Endothelial cell of umbilical vein (primary cell): ENCODE data around the gene TUBG2. TPM values are rescaled to one million over a fixed set of nuclear protein-coding genes. Genes with fewer than 3 reads are reported as not detected.

ENCODE experiments used
- BruUV-seq: library from RNA; stranded (reverse); fragments of 400-500 nt; replicated peaks from 2 replicates; lab custom pipeline; 2021; lab: Mats Ljungman, UMichigan
- CTCF ChIA-PET: fragments of 300-600, 350-600 bp; sonication (Branson Sonifier 250); formaldehyde crosslinking; loops from one replicate; lab custom pipeline; 2021; ENCODE audit warnings: antibody characterized with exemption, inconsistent platforms; lab: Charles Lee
- POLR2A ChIA-PET: fragments of 300-600, 350-600 bp; sonication (Branson Sonifier 250); formaldehyde crosslinking; loops from one replicate; lab custom pipeline; 2021; ENCODE audit warnings: antibody characterized with exemption, inconsistent platforms; lab: Charles Lee
- DNase-seq: peaks from one replicate; pipeline ENCODE4 v3.0.0-alpha.2; 2011; ENCODE audit warnings: low read depth, low spot score
- FAIRE-seq: peaks from 2 replicates; lab custom pipeline; 2011; peaks lifted over from hg19 to GRCh38; lab: Jason Lieb, UNC
- H2AFZ ChIP-seq: 2 replicates; pipeline ENCODE4 v1.6.0; 2012; ENCODE audit warnings: low read depth, low read length, control low read depth, inconsistent platforms
- H3K27ac ChIP-seq: 2 replicates; pipeline ENCODE4 v1.5.1; 2011; ENCODE audit warnings: low read depth, mild to moderate bottlenecking, control low read depth, low read length, moderate library complexity; ENCODE audit not compliant: insufficient read depth
- H3K27me3 ChIP-seq, 2 experiments: 2 replicates each; pipeline versions ENCODE4 v1.6.0 to v1.6.1; 2011; ENCODE audit warnings: low read length in 2 of 2, mixed read lengths in 1 of 2; ENCODE audit not compliant: control insufficient read depth in 2 of 2, insufficient read depth in 2 of 2
- H3K36me3 ChIP-seq, 2 experiments: 2 replicates in 1 of 2; 3 replicates in 1 of 2; pipeline ENCODE4 v1.5.1; 2011; ENCODE audit warnings: low read length in 2 of 2, mild to moderate bottlenecking in 1 of 2, moderate library complexity in 1 of 2; ENCODE audit not compliant: control insufficient read depth in 2 of 2, insufficient read depth in 2 of 2; ENCODE audit errors: extremely low read depth in 1 of 2
- H3K4me1 ChIP-seq: 3 replicates; pipeline ENCODE4 v1.5.1; 2011; ENCODE audit warnings: mild to moderate bottlenecking, low read length; ENCODE audit not compliant: control insufficient read depth, insufficient read depth; ENCODE audit errors: extremely low read depth
- H3K4me2 ChIP-seq: 2 replicates; pipeline ENCODE4 v1.6.1; 2011; ENCODE audit warnings: low read length, control low read depth, mixed read lengths; ENCODE audit not compliant: insufficient read depth
- H3K4me3 ChIP-seq, 3 experiments: fragments of 200-600 bp in 1 of 3; sonication (generic), shearing (Covaris generic) in 1 of 3; replicated peaks in 1 of 3; 2 replicates each; pipeline ENCODE4 v1.5.1; 2011 to 2016; ENCODE audit warnings: control low read depth in 3 of 3, low read length in 3 of 3, mild to moderate bottlenecking in 2 of 3, inconsistent platforms in 1 of 3, low read depth in 1 of 3, moderate library complexity in 1 of 3; ENCODE audit not compliant: insufficient read depth in 1 of 3
- H3K79me2 ChIP-seq: 2 replicates; pipeline ENCODE4 v1.6.0; 2012; ENCODE audit warnings: low read length, inconsistent platforms; ENCODE audit not compliant: control insufficient read depth, insufficient read depth
- H3K9ac ChIP-seq: replicated peaks from 2 replicates; pipeline ENCODE3; 2011; ENCODE audit warnings: low read length, control low read depth; ENCODE audit not compliant: insufficient read depth; ENCODE audit errors: extremely low read depth
- H3K9me1 ChIP-seq: replicated peaks from 3 replicates; pipeline ENCODE4 v1.6.0; 2011; ENCODE audit warnings: mild to moderate bottlenecking, low read length; ENCODE audit not compliant: control insufficient read depth, insufficient read depth; ENCODE audit errors: extremely low read depth
- H3K9me3 ChIP-seq: replicated peaks from 2 replicates; pipeline ENCODE4 v1.5.1; 2012; ENCODE audit warnings: low read length, inconsistent platforms; ENCODE audit not compliant: control insufficient read depth, insufficient read depth
- H4K20me1 ChIP-seq: replicated peaks from 2 replicates; pipeline ENCODE3; 2011; ENCODE audit warnings: mild to moderate bottlenecking, low read length; ENCODE audit not compliant: control insufficient read depth, insufficient read depth; ENCODE audit errors: extremely low read depth
- EZH2 ChIP-seq: IDR thresholded peaks from 2 replicates; pipeline ENCODE4 v1.6.1; 2012; ENCODE audit warnings: borderline replicate concordance, low read depth, mild to moderate bottlenecking, moderate library complexity, low read length, inconsistent platforms; ENCODE audit not compliant: severe bottlenecking
- FOS ChIP-seq: IDR thresholded peaks from 2 replicates; pipeline ENCODE4 v1.6.1; 2011; ENCODE audit warnings: mild to moderate bottlenecking, low read length, moderate library complexity, borderline replicate concordance; ENCODE audit not compliant: insufficient read depth
- GATA2 ChIP-seq: IDR thresholded peaks from 2 replicates; pipeline ENCODE4 v1.7.0; 2011; ENCODE audit warnings: low read depth, mild to moderate bottlenecking, moderate library complexity, mixed read lengths, low read length; ENCODE audit not compliant: insufficient read length, insufficient read depth
- JUN ChIP-seq: IDR thresholded peaks from 2 replicates; pipeline ENCODE4 v1.6.1; 2011; ENCODE audit warnings: borderline replicate concordance, low read depth; ENCODE audit not compliant: insufficient read length, insufficient read depth
- MAX ChIP-seq: IDR thresholded peaks from 2 replicates; pipeline ENCODE4 v1.6.1; 2011; ENCODE audit not compliant: insufficient read depth, insufficient read length
- MYC ChIP-seq: IDR thresholded peaks from one replicate; pipeline ENCODE4 v1.6.1; 2011; ENCODE audit warnings: mild to moderate bottlenecking, low read depth, low read length
- POLR2A ChIP-seq: IDR thresholded peaks from 2 replicates; pipeline ENCODE4 v1.6.1; 2012; ENCODE audit warnings: low read depth, mild to moderate bottlenecking, control low read depth, low read length
- POLR2AphosphoS5 ChIP-seq: IDR thresholded peaks from 2 replicates; pipeline ENCODE4 v1.6.1; 2012; ENCODE audit warnings: low read depth, mild to moderate bottlenecking, control low read depth, low read length, moderate library complexity; ENCODE audit not compliant: insufficient read depth
- dilution Hi-C: fragments of 300-500 bp; cut with MboI; formaldehyde crosslinking; loops from one replicate; pipeline ENCODE4 v1.15.0; 2019; ENCODE audit warnings: low sequenced_read_pairs; ENCODE audit not compliant: extremely low pct_ligation_motif_present
- intact Hi-C: fragments of 100-400 bp; cut with micrococcal nuclease; formaldehyde crosslinking; loops from one replicate; pipeline ENCODE4 v1.10.0; 2022
- polyA plus RNA-seq, 4 experiments: library from polyadenylated mRNA; depleted of rRNA in 3 of 4; stranded (reverse) in 3 of 4; unstranded in 1 of 4; fragments of >200 nt; gene quantifications; 2 replicates each; pipeline versions ENCODE4 v1.2.1 to v1.2.3, GENCODE V29; 2011 to 2012; ENCODE audit warnings: missing spikeins in 1 of 4
- total RNA-seq: library from RNA; stranded (reverse); gene quantifications from 2 replicates; pipeline ENCODE4 v1.2.3, GENCODE V29; 2021
- TF ChIP-seq, protein P1 (sequence below), 2 donors: IDR thresholded peaks; 1 replicate in 1 of 2; 2 replicates in 1 of 2; pipeline ENCODE4 v1.5.1; 2011; ENCODE audit warnings: low read length in 2 of 2, mild to moderate bottlenecking in 2 of 2, moderate library complexity in 2 of 2, control low read depth in 1 of 2, inconsistent platforms in 1 of 2, low read depth in 1 of 2; ENCODE audit not compliant: insufficient read depth in 1 of 2; ENCODE audit errors: extremely low read depth in 1 of 2

TUBG2 gene
- total and polyA plus RNA-seq, 2 donors (not counting 3 experiments of a cell fraction or from before 2014, with no cell fraction given) = 13.2 to 17.7 TPM

DNA sequence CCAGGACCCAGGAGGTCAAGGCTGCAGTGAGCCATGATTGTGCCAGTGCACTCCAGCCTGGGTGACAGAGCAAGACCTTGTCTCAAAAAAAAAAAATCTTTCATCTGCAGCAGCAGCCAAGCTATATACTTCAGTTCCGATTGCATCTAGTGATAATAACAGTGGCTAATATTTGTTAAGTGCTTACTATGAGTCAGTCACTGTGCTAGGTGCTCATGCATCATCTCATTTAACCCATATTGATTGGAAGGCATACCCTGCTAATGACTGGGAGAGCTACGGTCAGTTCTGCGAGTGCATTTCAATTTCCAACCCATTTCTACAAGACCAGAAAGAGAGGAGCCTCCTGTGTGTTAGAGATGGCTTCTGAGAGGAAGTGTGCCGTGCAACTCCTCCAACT, 7.7 kb upstream of the TUBG2 start:
- Histone ChIP-seq H3K4me1 (peaks cover 4% of the 10 kb centered on the region), H4K20me1 (no peaks in the 10 kb centered on the region), H3K9me3 (no peaks in the 10 kb centered on the region), H3K79me2 (no peaks in the 10 kb centered on the region), H3K9ac (no peak overlapping the region), H2AFZ (no peak overlapping the region), H3K9me1 (no peaks in the 10 kb centered on the region), H3K4me3 (no peak overlapping the region), H3K4me2 (no peak overlapping the region), H3K27ac (no peak overlapping the region), H3K27me3 (peaks cover under 1 to 6% of the 10 kb centered on the region in 2 experiments), H3K36me3 (no peaks in the 10 kb centered on the region)
- DNase-seq (no peak), FAIRE-seq (no peak)
- TF ChIP-seq MAX (no peak), MYC (no peak), POLR2AphosphoS5 (no peak), EZH2 (no peak), JUN (no peak), FOS (no peak), GATA2 (no peak), POLR2A (no peak)
- TF ChIP-seq, protein P1, sequence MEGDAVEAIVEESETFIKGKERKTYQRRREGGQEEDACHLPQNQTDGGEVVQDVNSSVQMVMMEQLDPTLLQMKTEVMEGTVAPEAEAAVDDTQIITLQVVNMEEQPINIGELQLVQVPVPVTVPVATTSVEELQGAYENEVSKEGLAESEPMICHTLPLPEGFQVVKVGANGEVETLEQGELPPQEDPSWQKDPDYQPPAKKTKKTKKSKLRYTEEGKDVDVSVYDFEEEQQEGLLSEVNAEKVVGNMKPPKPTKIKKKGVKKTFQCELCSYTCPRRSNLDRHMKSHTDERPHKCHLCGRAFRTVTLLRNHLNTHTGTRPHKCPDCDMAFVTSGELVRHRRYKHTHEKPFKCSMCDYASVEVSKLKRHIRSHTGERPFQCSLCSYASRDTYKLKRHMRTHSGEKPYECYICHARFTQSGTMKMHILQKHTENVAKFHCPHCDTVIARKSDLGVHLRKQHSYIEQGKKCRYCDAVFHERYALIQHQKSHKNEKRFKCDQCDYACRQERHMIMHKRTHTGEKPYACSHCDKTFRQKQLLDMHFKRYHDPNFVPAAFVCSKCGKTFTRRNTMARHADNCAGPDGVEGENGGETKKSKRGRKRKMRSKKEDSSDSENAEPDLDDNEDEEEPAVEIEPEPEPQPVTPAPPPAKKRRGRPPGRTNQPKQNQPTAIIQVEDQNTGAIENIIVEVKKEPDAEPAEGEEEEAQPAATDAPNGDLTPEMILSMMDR (IDR thresholded peaks at IDR 0.05; ENCODE audit: extremely low read depth in 1 of 2, insufficient read depth in 1 of 2, low read depth in 1 of 2, low read length in 2 of 2) = no peak
- intact Hi-C loops = no loop called here
- dilution Hi-C loops = no loop called here
- ChIA-PET CTCF (no interaction called here), POLR2A (no interaction called here)
- no TSS peak for BruUV-seq
